ENCODE measurements around the gene CATSPER3.

The CATSPER3 gene

DNA sequence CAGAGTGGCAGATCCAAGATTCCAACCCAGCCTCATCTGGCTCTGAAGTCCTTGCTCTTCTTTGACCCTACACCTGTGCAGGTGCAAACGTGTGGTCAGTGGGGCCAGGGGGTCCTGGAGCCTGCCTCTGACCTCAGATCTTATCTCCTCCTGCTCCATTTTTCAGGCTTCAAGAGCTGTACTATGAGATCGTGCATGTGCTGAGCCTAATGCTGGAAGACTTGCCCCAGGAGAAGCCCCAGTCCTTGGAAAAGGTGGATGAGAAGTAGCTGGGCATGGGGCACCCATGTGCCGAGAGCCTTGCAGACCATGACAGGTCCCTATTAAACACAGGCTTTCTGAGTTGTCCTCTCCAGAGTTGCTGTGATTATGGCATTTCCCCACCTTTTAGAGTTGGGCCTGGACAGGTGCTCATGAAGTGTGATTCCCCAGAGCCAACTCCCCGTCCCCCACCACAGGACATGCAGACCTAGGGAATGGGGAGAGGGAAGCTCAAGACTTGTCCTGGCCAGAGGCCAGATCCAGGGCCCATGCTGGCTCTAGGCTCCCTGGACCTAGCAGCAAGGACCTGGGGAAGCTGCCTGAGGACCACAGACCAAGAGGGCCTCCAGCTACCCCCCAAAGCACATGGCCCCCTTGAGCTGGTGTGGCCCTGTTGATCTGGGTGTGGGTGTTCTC, 43.8 kb downstream of the CATSPER3 start:
- no peak for DNase-seq

DNA sequence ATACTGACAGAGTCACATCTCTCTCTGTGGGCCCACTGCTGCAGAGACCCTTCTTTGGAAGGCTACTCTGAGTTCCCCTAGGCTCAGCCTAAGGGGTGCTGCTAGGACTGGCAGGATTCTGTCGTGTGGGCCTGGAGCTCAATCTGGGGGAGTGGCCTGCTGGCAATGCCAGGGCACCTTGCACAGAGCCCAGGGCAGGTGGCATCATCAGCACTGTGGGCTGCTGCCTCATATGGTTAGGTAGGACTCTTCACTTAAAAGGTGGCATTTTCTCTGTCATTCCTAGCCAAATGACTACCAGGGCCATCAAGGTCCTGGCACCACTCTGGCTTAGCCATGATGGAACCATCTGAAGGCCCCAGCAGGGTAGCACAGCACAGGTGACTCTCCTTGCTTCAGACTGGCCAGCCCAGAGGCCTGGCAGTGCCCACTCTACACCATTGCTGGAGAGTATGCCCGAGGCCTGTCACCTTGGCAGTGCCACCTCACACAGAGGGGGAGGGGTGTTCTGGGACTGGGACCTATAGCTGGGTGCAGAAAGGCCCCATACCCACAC, 44.4 kb downstream of the CATSPER3 start:
- DNase-seq, result no peak

DNA sequence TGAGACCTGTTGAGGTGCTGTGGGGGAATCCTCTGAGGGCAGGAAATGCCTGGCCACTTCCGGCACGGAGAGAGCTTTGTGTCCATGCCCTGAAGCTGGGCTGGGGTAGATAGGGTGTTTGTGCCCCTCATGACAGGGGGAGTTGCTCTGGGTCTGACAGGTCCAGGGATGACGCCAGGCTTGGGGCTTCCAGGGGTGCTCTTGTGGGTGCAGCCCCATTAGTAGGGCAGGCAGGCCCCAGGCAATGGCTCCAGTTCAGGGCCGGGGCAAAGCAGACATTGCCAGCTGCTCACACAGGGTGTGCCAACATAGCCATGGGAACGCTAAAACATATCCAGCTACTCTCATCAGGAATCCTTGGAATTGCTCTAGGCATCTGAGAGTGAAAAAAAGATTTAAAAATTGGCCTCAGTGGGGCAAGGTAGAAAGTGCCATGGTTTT, 45.3 kb downstream of the CATSPER3 start:
- no peak for DNase-seq

DNA sequence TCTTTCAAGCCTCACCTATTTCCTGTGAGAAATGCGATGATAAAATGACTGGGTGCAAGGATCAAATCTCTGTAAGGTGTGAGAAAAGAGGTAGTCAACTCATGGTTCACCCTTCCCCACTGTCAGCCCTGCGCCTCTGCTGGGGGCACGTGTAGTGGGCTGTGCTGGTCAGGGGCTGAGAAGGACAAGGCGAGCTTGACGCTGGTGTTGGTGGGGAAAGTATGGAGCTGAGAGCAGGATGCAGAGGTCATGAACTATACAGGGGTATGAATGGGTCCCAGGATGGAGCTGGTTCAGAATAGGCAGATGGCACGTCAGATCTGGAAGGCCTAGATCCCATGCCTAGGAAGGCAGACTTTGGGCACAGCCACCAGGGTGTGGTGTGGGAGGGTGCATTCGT, 45.7 kb downstream of the CATSPER3 start:
- DNase-seq, result no peak

DNA sequence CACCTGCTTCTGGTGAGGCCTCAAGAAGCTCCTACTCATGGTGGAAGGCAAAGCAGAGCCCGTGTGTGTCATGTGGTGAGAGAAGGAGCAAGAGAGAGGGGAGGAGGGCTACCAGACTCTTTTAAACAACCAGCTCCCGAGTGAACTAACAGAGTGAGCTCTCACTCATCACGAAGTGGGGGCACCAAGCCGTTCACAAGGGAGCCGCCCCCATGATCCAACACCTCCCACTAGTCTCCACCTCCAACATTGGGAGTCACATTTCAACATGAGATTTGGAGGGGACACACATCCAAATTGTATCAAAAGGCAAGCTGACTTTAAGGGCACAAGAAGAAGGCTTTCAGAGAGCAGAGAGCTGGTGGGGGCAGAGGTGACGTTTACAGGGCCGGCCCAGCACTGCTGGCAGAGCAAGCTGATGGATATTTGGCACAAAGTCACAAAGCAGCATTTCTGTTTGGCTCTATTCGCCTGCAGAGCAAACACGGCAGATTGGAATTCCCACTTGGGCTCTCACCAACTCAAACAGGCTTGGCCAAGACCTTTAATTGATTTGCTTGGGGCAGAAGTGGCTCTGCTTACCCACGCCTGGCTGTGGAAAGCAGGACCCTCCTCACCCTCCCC, 46.4 kb downstream of the CATSPER3 start:
- DNase-seq, result no peak

DNA sequence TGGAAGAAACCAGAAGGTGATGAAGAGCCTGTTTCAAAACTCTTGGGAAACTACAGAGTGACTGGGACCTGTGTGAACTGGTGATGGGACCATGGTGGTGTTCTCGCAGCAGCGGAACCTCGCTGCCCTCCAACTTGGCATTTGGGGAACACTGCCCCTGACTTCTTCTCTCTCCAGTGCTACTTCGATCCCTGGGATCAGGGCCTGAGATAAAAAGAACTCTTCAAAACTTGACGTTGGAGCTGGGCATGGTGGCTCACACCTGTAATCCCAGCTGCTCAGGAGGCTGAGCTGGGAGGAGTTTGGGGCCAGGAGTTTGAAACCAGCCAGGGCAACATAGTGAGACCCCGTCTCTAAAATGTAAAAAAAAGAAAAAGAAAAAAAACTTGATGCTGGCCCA, 48.2 kb downstream of the CATSPER3 start:
- DNase-seq, result no peak

DNA sequence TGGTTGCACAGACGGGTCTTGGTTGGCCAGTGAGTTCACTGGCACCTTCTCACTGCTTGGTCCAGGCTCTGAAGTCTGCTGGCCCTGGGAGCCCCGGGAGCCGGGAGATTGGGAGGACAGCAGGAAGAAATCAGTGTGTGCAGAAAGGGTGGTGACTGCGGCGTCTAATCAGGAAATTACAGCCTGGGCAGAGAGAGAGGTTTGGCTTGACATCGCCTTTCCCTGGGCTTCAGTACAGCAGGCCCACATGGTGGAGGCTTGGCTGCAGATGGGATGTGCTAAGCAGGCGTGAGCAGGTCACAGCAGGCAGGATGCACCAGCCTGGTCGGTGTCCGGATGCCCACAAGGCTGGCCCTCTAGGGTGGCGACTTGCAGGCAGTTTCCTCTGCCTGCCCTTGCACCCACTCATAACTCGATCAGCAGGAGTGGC, 49.2 kb downstream of the CATSPER3 start:
- DNase-seq, result no peak

DNA sequence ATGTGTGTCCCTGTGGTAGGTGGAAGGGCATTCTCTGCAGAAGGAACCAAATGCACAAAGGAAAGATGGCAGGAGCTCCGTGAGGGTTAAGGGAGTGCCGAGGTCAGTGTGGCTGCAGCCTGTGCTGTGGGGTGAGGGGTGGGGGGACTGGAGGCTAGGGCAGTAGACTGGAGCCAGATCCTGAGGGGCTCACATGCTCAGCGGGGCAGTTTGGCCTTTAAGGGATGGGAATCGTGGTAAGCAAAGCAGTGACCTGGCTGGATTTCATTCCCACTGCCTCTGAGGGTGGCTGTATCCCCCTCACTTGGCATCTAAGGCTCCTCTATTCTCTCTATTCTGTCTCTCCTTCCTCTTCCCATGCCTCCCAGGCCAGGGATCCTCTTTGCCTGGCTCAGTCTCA, 50.8 kb downstream of the CATSPER3 start:
- no peak for DNase-seq

DNA sequence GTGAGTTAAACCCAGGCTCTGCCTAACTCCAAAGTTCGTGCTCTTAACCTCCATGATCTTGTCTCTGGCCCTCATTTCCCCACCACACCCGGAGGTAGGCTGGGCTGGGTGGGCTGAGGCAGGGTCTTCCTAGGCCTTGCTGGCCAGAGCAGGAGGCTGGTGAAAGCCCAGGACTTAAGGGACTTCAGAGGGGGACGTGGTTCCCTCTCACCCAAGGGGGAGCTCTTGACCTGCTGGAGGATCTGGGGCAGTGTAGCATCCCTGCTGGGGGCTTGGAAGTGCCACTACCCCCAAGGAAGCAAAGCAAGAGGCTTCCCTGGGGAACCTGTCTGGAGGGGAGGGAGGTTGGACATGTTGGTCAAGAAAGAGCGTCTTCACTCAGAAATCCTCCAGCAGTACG, 51.6 kb downstream of the CATSPER3 start:
- DNase-seq, result no peak

DNA sequence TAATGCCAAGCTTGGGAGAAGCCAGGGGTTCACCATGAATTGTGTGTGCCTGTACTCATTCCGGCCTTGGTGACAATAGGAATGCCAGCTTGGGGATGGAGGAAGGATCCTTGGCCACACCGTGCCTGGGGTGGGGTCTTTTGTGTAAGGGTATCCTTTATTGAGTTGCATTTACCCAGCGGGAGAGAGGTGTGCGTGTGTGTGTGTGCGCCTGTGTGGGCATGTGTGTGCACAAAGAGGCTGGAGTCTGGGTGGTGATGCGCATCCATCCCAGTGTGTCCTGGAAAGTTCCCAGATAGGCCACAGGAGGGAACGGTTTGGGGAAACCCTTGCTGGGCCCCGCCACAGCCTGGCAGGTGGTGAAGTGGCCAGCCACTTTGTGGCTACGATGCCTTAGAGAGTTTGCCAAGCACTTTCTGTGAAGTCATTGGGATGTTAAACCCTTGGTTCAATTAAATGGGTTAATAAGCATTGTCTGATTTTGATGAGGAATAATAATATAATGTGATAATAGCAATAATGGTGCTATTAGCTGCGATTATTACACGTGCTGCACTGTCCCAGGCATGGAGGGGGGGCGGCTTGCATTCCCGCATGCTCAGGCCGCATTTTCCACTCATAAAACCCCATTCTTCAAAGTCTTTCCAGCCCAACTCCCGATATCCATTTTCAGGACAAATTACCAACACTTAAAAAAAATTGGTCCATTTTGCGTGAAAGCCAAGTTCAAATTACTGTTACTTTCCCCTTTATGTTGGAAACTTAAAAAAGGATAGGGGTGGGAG, 52.6 kb downstream of the CATSPER3 start:
- no peak for DNase-seq

DNA sequence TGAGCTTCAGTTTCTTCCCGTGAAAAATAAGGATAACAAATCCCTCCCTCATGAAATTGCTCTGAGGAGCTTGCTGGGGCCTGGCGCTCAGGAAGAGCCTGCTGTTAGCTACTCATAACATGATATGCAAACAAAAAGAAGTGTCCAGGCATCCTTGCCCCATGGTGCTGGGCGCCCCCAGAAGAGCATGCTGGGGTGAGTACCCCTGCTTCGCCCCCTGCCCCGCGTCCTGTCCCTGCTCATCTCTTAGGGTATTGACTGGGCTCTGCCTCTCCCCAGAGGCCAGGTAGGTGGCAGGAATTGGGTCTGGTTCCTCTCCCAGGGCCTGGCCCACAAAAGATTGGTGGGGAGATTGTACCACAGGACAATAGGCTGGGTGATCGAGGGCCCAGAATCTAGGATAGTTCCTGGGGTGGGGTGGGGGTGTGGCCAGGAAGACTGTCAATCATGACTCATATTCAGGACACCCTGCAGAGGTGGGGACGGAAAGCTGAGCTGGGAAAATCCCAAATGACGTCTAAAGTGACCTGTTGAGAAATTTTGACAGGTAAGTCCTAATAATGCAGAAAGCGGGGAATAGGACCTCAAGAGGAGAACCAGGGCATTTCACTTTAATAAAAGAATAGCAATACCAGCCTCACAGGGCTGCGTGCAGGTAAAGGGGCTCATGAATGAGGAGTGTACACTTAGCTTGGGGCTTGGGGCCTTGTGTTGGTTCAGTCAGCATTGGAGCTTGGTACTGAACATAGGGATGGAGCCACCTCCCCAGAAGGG, 57.4 kb downstream of the CATSPER3 start:
- no peak for DNase-seq

DNA sequence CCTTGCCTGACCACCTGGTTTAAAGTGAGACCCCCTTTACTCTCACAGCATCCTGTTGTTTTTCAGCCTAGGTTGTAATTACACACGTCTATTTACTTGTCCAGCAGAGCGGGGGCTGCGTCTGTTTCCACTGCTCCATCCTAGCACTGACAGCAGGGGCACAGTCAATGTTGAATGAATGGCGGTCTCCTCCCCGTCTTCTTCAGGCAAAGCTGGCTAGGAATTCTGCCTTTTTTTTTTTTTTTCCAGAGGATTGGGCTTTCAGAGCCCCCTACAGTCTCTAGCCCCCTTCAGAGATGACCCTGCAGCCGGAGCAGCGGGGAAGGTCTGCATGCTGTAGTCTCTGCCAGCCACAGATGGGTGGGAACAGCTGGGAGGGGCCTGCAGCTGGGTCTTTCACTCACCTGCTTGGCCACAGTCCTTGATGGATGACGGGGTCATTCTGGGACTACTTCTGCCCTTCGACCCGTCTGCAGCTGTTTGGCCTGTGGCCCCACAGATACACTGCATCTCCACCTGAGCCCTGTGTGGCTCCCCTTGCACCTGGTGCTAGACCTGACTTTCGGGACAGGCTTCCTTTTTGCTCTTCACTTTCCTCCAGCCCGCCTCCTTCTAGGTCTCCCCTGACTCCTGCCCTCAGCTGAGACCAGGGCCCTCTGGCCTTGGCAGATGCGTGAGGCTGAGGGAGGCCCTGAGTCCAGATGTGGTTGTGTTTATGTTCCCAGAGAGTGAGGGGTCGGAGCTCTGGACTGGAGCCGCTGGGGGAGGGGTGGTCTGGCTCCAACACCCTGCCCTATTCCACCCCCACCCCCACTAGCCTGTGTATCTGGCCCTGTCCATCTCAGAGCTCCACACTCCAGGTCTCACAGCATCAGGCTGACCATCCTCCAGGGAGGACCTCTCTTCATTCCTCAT, 58.3 kb downstream of the CATSPER3 start:
- DNase-seq, result no peak

DNA sequence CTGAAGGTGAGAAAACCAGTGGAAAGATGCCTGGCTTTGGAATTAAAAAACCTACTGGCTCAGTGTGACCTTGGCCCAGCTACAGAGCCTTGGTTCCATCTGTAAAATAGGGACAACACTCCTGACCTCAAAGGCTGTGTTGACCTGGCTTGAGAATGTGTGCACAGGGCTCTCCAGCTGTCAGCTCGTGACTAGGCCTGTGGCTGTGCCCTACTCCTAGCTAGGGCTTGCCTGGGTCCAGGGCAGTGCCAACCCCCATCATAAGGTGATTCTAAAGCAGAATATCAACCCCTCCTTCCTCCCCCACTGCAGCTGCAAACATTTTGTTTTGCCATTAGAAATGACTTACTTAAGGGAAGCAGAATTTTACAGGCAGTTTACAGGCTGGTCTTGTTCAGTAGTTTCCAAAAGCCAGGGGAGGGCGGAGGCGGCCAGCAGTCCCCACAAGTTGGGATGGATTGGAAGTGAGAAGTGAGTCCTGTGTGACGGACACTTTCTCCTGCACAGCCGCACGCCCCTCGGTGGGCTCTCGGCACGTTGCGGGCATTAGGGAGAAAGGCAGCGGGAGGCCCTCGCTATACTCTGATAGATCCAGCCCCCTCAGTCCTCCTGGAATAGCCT, 59.0 kb downstream of the CATSPER3 start:
- DNase-seq, result no peak

DNA sequence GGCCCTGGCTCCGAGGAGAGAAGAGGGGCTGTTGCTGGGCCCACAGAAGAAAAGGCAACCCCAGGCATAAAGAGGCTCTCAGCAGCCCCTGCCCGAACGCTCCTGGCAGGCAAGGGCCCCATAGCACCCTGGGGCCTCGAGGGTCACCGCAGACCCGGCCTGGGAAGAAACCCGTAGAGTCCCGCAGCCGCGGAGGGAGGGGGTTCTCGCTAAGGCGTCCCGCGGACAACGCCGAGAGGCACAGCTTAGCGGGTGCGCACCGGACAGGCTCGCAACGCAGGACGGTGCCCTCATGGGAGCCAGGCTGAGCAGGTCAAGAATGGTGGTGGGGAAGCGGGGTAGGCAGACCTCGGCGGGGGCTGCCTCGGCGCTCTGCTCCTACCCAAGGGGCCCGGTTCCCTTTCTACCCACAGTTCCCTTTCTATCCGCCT, 59.6 kb downstream of the CATSPER3 start:
- DNase-seq, result no peak

DNA sequence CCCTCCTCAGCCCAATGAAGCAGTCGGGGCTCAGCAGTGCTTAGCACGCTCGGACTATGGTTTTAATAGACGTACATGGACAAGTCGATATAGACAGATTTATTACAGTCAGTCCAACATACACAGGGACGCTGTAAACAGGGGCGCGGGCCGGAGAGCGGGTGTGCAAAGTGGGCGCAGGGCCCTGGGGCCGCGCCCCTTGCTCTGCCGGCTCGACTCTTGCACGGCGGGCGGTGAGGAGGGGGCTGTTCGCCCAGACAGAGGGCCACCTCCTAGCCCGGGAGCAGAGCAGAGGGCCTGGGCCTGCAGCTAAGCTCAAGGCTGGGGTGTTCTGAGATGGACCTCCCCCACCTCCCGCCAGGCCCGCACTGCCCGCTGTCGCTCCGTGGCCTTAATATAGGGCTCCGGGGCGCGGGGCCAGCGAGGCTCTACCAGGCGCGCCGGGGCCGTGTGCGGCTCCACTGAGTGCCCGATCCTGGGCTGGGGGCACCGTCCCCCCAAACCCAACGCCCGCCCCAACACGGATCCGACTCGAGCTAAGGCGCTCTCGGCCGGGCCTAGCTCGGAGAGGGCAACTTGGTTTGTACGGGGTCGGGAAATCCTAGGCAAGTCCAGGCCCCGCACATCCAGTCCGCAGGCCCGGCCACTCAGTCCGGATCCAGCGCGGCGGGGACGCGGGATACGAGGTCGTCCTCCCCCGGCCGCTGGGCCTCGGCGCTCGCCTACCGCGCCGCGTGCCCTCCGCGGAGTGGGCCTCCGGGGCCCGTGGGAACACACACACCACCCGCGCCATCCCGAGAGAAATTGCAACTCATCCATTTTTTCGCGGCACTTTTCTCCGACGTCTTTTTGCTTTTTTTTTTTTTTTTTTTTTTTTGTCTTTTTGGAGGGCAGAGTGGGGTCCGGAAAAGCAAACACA, 60.2 kb downstream of the CATSPER3 start:
- no peak for DNase-seq

DNA sequence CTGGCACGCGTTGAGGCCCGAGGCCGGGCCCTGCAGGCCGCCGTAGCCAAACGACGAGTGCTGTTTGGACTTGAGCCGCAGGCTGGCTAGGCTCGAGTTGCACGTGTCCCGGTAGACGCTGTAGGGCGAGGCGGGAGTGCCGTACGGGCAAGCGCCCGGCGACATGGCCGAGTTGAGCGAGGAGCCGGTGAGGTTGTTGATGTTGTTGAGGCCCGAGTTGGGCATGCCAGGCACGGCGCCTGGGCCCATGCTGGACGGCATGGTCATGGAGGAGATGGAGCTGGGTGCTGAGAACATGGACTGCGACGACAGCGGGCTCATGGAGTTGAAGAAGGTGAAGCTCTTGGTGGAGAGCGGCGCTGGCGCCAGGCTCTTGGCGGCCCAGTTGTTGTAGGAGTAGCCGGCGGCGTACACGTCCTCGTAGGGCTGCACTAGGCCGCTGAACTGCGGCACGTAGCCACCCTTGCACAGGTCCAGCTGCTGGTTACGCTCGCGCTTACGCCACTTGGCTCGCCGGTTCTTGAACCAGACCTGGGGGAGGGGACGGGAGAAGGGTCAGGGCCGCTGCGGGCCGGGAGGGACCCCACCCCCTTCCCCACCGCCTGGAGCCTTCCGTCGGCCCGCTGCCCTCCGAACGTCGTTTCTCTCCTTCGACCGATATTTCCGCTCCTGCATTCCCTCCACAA, 61.2 kb downstream of the CATSPER3 start:
- DNase-seq, result no peak

DNA sequence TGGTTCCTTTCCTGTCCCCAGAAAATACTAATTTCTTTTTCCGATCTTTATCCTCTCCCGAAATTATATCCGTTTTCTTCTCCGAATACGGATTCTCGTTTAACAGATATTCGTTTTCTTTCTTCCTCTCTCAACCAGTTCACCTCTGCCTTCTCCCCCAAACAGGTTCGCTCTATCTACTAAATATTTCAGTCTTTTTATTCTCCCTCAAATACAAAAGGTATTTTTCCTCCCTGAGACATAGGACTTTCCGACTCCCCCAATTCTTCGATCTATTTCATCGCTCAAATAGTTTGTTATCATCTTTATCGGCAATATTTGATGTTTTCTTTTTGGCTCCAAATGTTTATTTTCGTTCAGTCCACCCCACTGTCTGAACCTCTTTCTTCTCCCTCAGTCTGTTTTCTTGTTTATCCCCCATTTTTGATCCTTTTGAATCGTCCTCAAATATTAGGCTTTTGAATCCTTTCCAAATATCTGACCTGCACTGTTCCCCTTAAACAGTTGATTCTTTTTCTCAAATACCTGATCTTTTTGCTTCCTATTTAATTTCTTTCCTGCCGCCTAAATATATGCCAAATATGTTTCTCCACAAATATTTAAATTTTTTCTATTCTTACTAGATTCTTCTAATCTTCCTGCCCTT, 61.9 kb downstream of the CATSPER3 start:
- no peak for DNase-seq

DNA sequence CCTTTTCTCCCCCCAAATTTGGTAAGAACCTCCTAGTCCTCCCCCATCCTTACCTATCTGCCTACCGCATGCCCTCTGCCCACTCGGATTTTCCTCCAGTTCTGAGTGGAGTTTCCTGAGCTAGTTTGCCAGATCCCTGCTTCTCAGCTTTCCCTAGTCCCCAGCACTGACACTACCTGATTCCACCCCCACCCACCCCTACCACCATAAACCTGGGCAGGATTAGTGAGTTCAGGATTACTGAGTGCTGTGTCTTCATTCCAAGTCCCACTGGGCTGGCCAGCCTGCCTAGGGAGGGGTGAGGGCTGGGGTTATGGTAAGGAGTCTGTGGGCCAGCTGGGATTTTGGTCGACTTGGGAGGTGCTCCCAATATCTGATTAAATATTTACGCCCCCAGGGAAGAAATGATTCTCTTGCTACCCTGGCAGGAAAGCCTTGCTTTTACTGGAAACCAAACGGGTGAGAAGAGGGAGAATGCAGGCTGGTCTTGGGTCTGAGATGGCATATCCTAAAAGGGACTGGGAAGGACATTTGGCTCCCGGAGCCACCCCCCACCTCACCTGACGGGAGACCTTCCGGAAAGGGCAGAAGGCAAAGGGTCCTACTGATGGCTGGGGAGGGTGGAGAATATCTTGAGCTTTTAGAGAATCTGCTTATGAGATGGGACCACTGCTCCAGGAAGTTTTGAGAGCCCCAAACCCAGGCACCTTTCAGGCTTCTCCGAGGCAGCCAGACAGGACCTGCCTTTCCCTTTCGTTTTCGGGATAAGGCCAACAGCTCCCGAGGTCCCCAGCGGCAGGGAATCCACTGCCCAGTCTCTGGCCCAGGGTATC, 62.6 kb downstream of the CATSPER3 start:
- DNase-seq, result no peak
